ENCODE measurements around the gene PRPSAP2. TPM values are rescaled to one million over a fixed set of nuclear protein-coding genes. Genes with fewer than 3 reads are reported as not detected.
"Not testable (repeated sequence)": the region's sequence is repeated elsewhere in the genome, so short reads cannot be mapped to it uniquely, and the experiment has no call there.

The PRPSAP2 gene
- total RNA-seq, 1 donor from 2014 or later = 51.9 TPM

DNA sequence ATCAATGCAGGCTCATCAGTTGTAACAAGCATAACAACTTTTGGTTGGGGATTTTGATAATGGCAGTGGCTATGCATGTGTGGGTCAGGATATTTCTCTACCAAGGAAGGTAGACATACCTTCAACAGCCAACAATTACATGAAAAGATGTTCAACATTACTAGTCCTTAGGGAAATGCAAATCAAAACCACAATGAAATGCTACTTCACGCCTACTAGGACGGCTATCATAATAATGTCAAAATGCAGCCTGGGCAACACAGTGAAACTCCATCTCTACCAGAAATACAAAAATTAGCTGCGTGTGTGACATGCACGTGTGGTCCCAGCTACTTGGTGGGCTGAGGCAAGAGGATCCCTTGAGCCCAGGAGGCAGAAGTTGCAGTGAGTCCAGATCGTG is 86.7 kb downstream of the PRPSAP2 start:
- no peak for DNase-seq

- no peak for DNase-seq
Observed at GRCh38 chr17:18946536-18946935, 88.6 kb downstream of the PRPSAP2 start.

- DNase-seq = no peak
Observed at GRCh38 chr17:18947866-18948265, 89.9 kb downstream of the PRPSAP2 start.

DNA sequence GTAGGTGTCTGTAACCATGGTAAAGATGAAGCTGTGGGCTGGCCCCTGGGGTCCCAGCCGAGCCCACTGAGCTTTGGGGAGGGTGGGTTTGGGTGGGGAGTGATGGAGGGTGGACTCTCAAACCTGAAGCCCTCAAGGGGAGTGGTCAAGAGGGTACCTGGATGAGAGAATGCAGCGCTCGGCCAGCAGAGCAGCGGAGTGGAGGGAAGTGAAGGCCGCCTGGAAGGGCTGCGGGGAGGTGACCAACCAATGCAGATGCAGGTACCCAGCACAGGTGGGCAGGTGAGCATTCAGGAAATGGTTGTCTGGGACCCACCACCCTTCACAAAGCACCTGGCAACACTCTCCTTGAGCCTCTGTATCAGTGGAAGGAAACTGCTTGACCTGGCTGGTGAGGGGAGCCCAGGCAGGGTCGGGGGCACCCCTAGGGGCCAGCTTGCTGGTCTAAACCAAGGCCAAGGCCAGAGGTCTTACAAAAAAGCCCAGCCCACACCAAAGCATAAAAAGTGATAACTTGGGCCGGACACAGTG is 90.6 kb downstream of the PRPSAP2 start:
- DNase-seq = no peak

DNA sequence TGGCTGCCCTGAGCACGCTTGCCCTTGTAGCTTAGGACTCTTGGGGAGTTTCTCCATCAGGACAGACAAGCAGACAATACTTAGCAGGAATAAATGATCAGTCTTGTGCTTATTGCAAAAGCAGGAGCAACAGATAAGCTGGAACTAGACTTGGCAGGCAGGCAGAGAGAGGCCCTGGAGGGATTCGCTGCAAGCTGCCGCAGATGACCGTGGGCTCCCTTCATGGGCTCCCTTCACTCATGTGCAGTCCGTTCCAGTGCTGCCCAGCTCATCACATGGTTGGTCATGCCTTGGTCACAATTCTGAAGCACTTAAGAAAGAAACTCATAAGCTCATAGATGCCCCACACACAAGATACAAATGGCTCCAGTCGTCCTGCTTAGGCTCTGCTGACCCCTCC is 91.6 kb downstream of the PRPSAP2 start:
- no peak for DNase-seq

GRCh38 chr17:18950346-18950745 is 92.4 kb downstream of the PRPSAP2 start:
- DNase-seq = no peak

DNA sequence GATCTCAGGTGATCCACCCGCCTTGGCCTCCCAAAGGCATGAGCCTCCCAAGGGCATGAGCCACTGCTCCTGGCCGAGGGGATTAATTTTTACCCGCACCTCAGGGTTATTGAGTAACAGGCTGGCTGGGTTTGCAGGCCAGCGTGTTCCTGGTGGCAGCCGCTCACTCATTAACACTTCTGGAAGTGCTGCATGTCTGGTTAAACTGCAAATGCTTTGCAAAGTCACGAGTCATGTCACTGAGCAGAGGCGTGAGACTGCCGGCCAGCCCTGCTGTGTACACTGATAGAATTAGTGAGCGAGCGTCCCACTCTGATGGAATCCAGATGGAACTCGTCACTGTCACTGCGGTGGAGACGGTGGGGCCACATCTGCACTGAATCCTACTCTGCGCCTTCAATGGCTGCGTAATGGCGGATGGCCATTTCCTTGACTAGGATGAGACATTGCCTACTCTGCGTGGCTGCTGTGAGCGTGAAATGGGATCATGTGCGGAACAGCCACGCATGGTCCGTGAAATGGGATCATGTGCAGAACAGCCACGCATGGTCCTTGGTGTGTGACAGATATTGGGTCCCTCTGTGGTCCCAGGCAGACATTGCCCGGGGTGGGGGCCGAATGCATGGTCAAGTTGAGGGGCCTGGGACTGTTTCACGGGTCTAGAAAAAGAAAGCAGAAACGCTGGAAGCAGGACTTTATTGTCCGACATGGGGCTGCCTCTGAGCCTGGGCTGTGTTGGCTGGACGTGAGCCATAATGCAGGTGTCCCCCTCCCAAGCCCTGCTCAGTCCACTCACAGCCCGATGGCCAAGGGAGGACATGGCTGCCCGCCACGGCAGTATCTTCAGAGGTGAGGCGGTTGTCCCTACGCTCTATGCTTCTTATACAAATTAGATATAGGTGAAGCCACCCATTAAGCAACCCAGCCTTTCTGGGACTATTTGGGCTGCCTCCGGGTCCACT is 93.3 kb downstream of the PRPSAP2 start:
- DNase-seq = no peak

- DNase-seq = no peak
Observed at GRCh38 chr17:18951941-18952842, 94.3 kb downstream of the PRPSAP2 start, which contains the start of gene SLC5A10. SLC5A10 (plus strand) TSS chr17:18952165; CDS start chr17:18952206, 41 bp downstream.

GRCh38 chr17:18953231-18953728 is 95.3 kb downstream of the PRPSAP2 start:
- no peak for DNase-seq

GRCh38 chr17:18954321-18954720 is 96.4 kb downstream of the PRPSAP2 start:
- no peak for DNase-seq

- no peak for DNase-seq
Observed at GRCh38 chr17:18955009-18955408, 97.1 kb downstream of the PRPSAP2 start.

DNA sequence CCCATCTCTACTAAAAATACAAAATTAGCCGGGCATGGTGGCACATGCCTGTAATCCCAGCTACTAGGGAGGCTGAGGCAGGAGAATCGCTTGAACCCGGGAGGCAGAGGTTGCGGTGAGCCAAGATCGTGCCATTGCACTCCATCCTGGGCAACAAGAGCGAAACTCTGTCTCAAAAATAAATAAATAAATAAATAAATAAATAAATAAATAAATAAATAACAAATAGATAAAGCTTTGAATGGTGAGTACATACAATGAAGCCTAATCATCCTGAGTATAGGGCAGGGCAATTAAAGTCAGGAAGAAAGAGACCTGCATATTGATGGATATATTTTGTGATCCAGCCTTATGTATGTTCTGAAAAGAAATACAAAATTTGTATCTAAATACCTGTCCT is 98.1 kb downstream of the PRPSAP2 start:
- not testable (repeated sequence) for DNase-seq

- no peak for DNase-seq
Observed at GRCh38 chr17:18956581-18956980, 98.7 kb downstream of the PRPSAP2 start.

DNA sequence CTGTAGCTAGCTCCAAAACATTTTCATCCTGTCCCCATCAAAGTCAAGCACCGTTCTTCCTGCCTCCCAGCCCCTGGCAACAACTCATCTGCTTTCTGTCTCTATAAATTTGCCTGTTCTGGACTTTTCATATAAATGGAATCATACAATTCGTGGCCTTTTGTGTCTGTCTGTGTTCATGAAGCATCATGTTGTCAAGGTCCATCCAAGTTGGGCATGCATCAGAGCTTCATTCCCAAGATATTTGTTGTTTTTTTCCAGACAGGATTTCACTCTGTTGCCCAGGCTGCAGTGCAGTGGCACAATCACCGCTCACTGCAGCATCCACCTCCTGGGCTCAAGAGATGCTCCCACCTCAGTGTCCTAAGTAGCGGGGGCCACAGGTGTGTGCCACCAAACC is 99.9 kb downstream of the PRPSAP2 start:
- DNase-seq = no peak

GRCh38 chr17:18958611-18959010 is 100.7 kb downstream of the PRPSAP2 start:
- DNase-seq = no peak

DNA sequence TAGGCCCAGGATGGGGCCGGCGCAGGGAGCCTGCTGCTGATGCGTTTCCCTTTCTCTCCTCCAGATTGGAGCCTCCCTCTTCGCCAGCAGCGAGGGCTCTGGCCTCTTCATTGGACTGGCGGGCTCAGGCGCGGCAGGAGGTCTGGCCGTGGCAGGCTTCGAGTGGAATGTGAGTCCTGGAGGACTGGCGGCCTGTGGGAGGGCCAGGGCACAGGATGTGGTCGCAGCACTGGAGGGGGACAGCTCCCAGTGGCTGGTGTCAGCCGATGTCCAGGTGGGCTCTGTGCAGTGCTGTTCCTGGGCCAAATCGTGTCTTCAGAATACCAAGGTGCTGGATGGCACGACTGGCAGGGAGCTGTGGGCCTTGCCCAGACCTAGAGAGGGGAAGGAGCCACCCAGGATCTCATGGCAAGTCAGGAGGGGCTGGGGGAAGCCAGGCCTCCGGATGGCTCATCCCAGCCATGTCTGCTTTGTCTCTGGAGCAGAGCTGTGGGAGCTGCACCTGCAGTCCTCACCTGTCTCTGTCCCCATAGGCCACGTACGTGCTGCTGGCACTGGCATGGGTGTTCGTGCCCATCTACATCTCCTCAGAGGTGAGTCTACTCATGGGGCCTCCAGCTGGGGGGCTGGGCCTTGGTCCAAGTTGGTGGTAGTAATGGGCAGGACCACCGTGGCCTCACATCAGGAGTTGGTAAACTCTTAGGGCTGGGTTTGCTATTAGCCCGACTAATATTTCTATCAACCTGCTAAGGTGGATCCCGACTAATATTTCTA is 101.3 kb downstream of the PRPSAP2 start:
- DNase-seq = no peak

- no peak for DNase-seq
Observed at GRCh38 chr17:18959845-18960240, 101.9 kb downstream of the PRPSAP2 start.

GRCh38 chr17:18960241-18960665 is 102.3 kb downstream of the PRPSAP2 start:
- DNase-seq = no peak

- DNase-seq = peak; percentile 17
Observed at GRCh38 chr17:18960803-18961511, 103.0 kb downstream of the PRPSAP2 start.

GRCh38 chr17:18961634-18962493 is 103.9 kb downstream of the PRPSAP2 start:
- no peak for DNase-seq
